Prostate gland (tissue), 2 donors: ENCODE measurements around the gene THSD4.

Experiments
- POLR2A ChIP-seq: fragments of 450-650 bp; IDR thresholded peaks from one replicate; pipeline ENCODE4 v1.6.1; 2016; ENCODE audit warnings: antibody characterized with exemption, mild to moderate bottlenecking
- POLR2AphosphoS5 ChIP-seq: sonication (generic); formaldehyde crosslinking; IDR thresholded peaks from one replicate; pipeline ENCODE4 v1.6.1; 2017; ENCODE audit warnings: antibody characterized with exemption
- TF ChIP-seq, protein P1 (sequence below), 4 experiments: fragments of 200-600 bp in 2 of 4; fragments of 450-650 bp in 2 of 4; sonication (generic) in 2 of 4; IDR thresholded peaks; 1 replicate in 3 of 4; 2 replicates in 1 of 4; pipeline ENCODE4 v1.5.1; 2016 to 2019; ENCODE audit warnings: antibody characterized with exemption in 4 of 4, mild to moderate bottlenecking in 2 of 4, moderate library complexity in 2 of 4

GRCh38 chr15:71800190-71800589 is 684.9 kb downstream of the THSD4 start:
- TF ChIP-seq POLR2A (no peak), POLR2AphosphoS5 (no peak)
- TF ChIP-seq, protein P1, sequence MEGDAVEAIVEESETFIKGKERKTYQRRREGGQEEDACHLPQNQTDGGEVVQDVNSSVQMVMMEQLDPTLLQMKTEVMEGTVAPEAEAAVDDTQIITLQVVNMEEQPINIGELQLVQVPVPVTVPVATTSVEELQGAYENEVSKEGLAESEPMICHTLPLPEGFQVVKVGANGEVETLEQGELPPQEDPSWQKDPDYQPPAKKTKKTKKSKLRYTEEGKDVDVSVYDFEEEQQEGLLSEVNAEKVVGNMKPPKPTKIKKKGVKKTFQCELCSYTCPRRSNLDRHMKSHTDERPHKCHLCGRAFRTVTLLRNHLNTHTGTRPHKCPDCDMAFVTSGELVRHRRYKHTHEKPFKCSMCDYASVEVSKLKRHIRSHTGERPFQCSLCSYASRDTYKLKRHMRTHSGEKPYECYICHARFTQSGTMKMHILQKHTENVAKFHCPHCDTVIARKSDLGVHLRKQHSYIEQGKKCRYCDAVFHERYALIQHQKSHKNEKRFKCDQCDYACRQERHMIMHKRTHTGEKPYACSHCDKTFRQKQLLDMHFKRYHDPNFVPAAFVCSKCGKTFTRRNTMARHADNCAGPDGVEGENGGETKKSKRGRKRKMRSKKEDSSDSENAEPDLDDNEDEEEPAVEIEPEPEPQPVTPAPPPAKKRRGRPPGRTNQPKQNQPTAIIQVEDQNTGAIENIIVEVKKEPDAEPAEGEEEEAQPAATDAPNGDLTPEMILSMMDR (IDR thresholded peaks at IDR 0.05): no peak
